SU-DHL-6 (cell line): ENCODE data around the gene CLP1.

Experiments used
- H2AFZ ChIP-seq: fragments of 200-600 bp; sonication (generic); 2 replicates; pipeline ENCODE4 v1.6.1; 2014; ENCODE audit warnings: low read depth, mild to moderate bottlenecking, moderate library complexity, mixed read lengths, antibody characterized with exemption, low read length; ENCODE audit not compliant: severe bottlenecking
- H3F3A ChIP-seq: fragments of 200-600 bp; shearing (Covaris generic); 2 replicates; pipeline ENCODE4 v1.6.0; 2016; ENCODE audit warnings: antibody characterized with exemption, mild to moderate bottlenecking; ENCODE audit not compliant: insufficient read depth
- H3K27ac ChIP-seq: fragments of 200-600 bp; sonication (generic); 2 replicates; pipeline ENCODE4 v1.5.1; 2016; ENCODE audit warnings: low read depth, mild to moderate bottlenecking, low read length, moderate library complexity, mixed read lengths
- H3K27me3 ChIP-seq: fragments of 200-600 bp; sonication (generic), shearing (Covaris generic); 2 replicates; pipeline ENCODE4 v1.6.0; 2014; ENCODE audit warnings: mild to moderate bottlenecking, low read length
- H3K36me3 ChIP-seq: fragments of 200-600 bp; sonication (generic); 2 replicates; pipeline ENCODE4 v1.6.1; 2014; ENCODE audit warnings: mild to moderate bottlenecking, low read length, mixed read lengths
- H3K4me2 ChIP-seq: fragments of 300-600, 200-600 bp; shearing (Covaris generic), sonication (generic); 2 replicates; pipeline ENCODE4 v1.6.0; 2014; ENCODE audit warnings: low read length, low read depth, mild to moderate bottlenecking; ENCODE audit not compliant: poor library complexity, severe bottlenecking
- H3K4me3 ChIP-seq: fragments of 200-600 bp; sonication (generic); 2 replicates; pipeline ENCODE4 v1.5.1; 2014; ENCODE audit warnings: antibody characterized with exemption, low read length, mild to moderate bottlenecking, mixed read lengths; ENCODE audit not compliant: insufficient read depth, poor library complexity, severe bottlenecking
- H3K79me2 ChIP-seq: fragments of 200-600 bp; sonication (generic); 2 replicates; pipeline ENCODE4 v1.6.1; 2014; ENCODE audit warnings: mild to moderate bottlenecking, low read length, moderate library complexity; ENCODE audit not compliant: insufficient read depth
- H3K9ac ChIP-seq: fragments of 200-600 bp; sonication (generic); 2 replicates; pipeline ENCODE4 v1.7.0; 2014; ENCODE audit warnings: mild to moderate bottlenecking, low read length
- H3K9me2 ChIP-seq: fragments of 200-600 bp; sonication (generic); replicated peaks from 2 replicates; pipeline ENCODE4 v1.6.1; 2014; ENCODE audit warnings: low read length; ENCODE audit not compliant: insufficient read depth
- H3K9me3 ChIP-seq: fragments of 200-600 bp; sonication (generic); 2 replicates; pipeline ENCODE4 v1.6.1; 2014; ENCODE audit warnings: low read length, mixed read lengths; ENCODE audit not compliant: insufficient read depth
- H4K20me1 ChIP-seq: fragments of 200-600 bp; sonication (generic); 2 replicates; pipeline ENCODE4 v1.6.1; 2014; ENCODE audit warnings: low read depth, mild to moderate bottlenecking, antibody characterized with exemption, low read length, moderate library complexity, mixed read lengths
- EZH2phosphoT487 ChIP-seq: fragments of 200-600 bp; sonication (generic), shearing (Covaris generic); conservative IDR thresholded peaks from 2 replicates; pipeline ENCODE4 v1.6.1; 2018; ENCODE audit warnings: mild to moderate bottlenecking, antibody characterized with exemption, low read length, moderate library complexity, mixed read lengths
- TF ChIP-seq, protein P1 (sequence below): fragments of 200-600 bp; sonication (generic); IDR thresholded peaks from one replicate; pipeline ENCODE4 v1.5.1; 2017; ENCODE audit warnings: antibody characterized with exemption, mild to moderate bottlenecking, low read length, moderate library complexity; ENCODE audit not compliant: insufficient read depth, poor library complexity, severe bottlenecking

Gene CLP1

DNA sequence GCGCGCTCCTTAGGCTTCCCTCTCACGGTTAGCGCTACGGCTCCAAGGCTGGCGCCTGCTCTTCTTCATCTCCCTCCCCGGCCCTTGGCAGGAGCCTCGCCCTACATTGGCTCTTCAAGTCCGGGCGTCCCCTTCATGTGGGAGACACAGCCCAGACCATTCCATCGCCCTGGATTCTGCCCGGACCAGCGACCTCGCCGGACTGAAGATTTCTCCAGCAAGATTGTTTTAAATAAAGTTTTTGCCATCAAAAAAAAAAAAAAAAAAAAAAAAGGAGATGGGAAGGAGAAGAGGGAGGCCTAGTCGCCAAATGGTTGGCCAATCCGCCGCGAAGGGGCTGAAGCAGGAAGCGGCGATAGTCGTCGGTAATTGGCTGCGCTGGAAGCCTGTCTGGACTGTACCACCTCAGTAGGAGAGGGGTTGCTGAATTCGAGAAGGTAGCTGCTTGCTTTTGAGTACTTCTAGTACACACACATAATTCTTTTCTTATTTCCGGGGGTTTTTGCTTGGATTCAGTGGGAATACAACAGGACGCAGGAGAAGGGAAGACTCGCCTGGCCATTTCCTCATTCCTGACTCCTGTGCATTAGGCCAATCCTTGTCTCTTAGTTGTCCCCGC is 9.7 kb downstream of the CLP1 start:
- H2AFZ ChIP-seq, result peak overlapping the region; percentile 66
- H3F3A ChIP-seq, result peaks cover 14% of the 10 kb centered on the region

DNA sequence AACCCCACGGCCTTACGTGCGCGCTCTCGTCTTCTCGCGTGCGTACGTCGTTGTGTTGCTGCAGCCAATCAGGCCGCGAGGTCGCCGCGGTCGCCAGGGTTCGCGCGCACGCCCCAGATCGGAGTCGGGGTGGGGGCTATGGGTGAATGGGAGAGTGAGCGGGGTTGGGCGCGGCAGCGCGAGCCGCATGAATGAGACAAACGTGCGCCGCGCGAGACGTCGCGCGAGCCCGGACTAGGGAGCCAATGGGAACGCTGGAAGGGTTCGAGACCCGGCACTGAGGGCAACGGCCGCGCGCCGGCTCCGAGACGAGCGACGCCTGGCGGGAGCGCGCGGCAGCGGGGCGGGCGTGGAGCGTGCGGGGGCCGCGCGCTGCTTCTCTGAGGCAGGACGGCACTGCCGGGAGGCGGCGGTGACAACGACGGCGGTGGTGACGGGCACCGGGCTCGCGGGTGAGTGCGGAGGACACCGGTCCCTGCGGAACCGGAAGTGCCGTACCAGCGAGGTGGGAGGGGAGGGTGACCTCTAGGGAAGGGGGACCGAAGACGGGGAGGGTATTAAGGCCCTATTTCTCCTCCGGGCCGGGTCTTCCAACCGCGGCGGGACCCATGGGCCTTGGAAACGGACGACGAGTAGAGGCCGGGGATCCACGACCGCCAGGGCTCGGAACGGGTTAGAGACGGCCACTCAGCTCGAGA is 10.3 kb downstream of the CLP1 start, which contains the start of gene ZDHHC5:
TSS of gene ZDHHC5 (plus strand) at position 379 of the 698 bp plus-strand sequence. CDS start 4,977 bp downstream, outside the sequence.
- Histone ChIP-seq H3K27ac (peak within 1 kb of the TSS; percentile 82), H3K9ac (peak within 1 kb of the TSS; percentile 94), H3F3A (peaks cover 7% of the 10 kb centered on the region; the same call in 1 of the 2 replicates), H3K79me2 (peaks cover 49% of the 10 kb centered on the region), H3K4me3 (peak within 1 kb of the TSS; percentile 98), H3K9me2 (no peaks in the 10 kb centered on the region), H3K27me3 (no peaks in the 10 kb centered on the region), H3K4me2 (peak within 1 kb of the TSS; percentile 77), H2AFZ (peak within 1 kb of the TSS; percentile 66), H3K9me3 (no peaks in the 10 kb centered on the region), H4K20me1 (peaks cover 20% of the 10 kb centered on the region), H3K36me3 (peaks cover 4% of the 10 kb centered on the region; the same call in 1 of the 2 replicates)
- TF ChIP-seq, protein P1, sequence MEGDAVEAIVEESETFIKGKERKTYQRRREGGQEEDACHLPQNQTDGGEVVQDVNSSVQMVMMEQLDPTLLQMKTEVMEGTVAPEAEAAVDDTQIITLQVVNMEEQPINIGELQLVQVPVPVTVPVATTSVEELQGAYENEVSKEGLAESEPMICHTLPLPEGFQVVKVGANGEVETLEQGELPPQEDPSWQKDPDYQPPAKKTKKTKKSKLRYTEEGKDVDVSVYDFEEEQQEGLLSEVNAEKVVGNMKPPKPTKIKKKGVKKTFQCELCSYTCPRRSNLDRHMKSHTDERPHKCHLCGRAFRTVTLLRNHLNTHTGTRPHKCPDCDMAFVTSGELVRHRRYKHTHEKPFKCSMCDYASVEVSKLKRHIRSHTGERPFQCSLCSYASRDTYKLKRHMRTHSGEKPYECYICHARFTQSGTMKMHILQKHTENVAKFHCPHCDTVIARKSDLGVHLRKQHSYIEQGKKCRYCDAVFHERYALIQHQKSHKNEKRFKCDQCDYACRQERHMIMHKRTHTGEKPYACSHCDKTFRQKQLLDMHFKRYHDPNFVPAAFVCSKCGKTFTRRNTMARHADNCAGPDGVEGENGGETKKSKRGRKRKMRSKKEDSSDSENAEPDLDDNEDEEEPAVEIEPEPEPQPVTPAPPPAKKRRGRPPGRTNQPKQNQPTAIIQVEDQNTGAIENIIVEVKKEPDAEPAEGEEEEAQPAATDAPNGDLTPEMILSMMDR, result peak; percentile 26
- TF ChIP-seq EZH2phosphoT487, result no peak

More for the DNA sequence above, 9.7 kb downstream of the CLP1 start:
- Histone ChIP-seq H4K20me1 (peaks cover 19% of the 10 kb centered on the region), H3K27ac (peak overlapping the region; percentile 82), H3K9me2 (no peaks in the 10 kb centered on the region), H3K79me2 (peaks cover 43% of the 10 kb centered on the region), H3K4me3 (peak overlapping the region; percentile 72), H3K9ac (peak overlapping the region; percentile 94), H3K9me3 (no peaks in the 10 kb centered on the region), H3K4me2 (peak overlapping the region; percentile 70), H3K27me3 (no peaks in the 10 kb centered on the region), H3K36me3 (no peaks in the 10 kb centered on the region; the same call in 1 of the 2 replicates)
- TF ChIP-seq, protein P1, result no peak
- no peak for TF ChIP-seq EZH2phosphoT487

DNA sequence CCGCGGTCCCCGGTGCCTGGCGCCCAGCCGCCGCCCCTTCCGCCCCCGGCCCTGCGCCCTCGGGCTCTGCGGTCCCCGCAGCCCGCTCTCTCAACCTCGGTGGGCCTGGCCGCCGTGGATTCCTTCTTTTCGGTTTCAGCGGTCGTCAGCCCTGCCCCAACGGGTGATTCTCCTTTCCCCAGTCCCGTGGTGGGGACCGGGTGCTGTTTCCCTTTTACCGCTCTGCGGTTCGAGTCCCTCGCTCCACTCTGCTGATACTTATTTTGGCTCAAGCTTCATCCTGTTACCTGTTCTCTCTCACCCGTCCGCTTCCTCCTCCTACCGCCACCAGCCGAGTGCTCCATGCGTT is 10.8 kb downstream of the CLP1 start:
- Histone ChIP-seq H3K9me2 (no peaks in the 10 kb centered on the region), H3K27ac (peak overlapping the region; percentile 82), H3K9ac (peak overlapping the region; percentile 94), H3K36me3 (peaks cover 7% of the 10 kb centered on the region; the same call in 1 of the 2 replicates), H3K4me2 (peak overlapping the region; percentile 77), H3K79me2 (peaks cover 54% of the 10 kb centered on the region), H4K20me1 (peaks cover 20% of the 10 kb centered on the region), H3K9me3 (no peaks in the 10 kb centered on the region), H3F3A (0 out of 2 replicates have a peak, but pooled peaks cover 5% of the 10 kb centered on the region), H3K27me3 (no peaks in the 10 kb centered on the region), H3K4me3 (peak overlapping the region; percentile 98), H2AFZ (peak overlapping the region; percentile 34)
- TF ChIP-seq, protein P1, result no peak
- no peak for TF ChIP-seq EZH2phosphoT487
